ENCODE measurements around the gene SLC39A11.
"Not testable (repeated sequence)": the region's sequence is repeated elsewhere in the genome, so short reads cannot be mapped to it uniquely, and the experiment has no call there.

Gene SLC39A11

GRCh38 chr17:72639711-72640110, 452.8 kb downstream of the SLC39A11 start:
- DNase-seq, result no peak

DNA sequence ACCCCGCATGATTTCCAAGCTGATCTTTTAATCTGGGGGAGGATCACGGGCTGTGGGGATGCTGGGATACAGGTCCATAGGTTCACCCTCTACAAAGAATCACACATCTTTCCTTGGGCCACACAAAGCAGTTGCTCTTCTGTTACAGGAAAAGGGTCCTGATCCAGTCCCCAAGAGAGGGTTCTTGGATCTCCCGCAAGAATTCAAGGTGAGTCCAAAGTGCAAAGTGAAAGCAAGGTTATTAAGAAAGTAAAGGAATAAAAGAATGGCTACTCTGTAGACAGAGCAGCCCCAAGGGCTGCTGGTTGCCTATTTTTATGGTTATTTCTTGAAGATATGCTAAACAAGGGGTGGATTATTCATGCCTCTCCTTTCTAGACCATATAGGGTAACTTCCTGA, 453.6 kb downstream of the SLC39A11 start:
- not testable (repeated sequence) for DNase-seq

- DNase-seq, result no peak
Measured at GRCh38 chr17:72635034-72635635, 457.4 kb downstream of the SLC39A11 start.

- DNase-seq, result peak in 1 of 2 donors; percentile 17
Measured at GRCh38 chr17:72634621-72635020, 457.9 kb downstream of the SLC39A11 start.

GRCh38 chr17:72631949-72632684, 460.4 kb downstream of the SLC39A11 start:
- DNase-seq, result no peak

- DNase-seq, result no peak
Measured at GRCh38 chr17:72631568-72631948, 460.9 kb downstream of the SLC39A11 start.

GRCh38 chr17:72624652-72625051, 467.8 kb downstream of the SLC39A11 start:
- DNase-seq, result no peak

GRCh38 chr17:72624226-72624625, 468.3 kb downstream of the SLC39A11 start:
- no peak for DNase-seq

- DNase-seq, result no peak
Measured at GRCh38 chr17:72622661-72623433, 469.6 kb downstream of the SLC39A11 start.

DNA sequence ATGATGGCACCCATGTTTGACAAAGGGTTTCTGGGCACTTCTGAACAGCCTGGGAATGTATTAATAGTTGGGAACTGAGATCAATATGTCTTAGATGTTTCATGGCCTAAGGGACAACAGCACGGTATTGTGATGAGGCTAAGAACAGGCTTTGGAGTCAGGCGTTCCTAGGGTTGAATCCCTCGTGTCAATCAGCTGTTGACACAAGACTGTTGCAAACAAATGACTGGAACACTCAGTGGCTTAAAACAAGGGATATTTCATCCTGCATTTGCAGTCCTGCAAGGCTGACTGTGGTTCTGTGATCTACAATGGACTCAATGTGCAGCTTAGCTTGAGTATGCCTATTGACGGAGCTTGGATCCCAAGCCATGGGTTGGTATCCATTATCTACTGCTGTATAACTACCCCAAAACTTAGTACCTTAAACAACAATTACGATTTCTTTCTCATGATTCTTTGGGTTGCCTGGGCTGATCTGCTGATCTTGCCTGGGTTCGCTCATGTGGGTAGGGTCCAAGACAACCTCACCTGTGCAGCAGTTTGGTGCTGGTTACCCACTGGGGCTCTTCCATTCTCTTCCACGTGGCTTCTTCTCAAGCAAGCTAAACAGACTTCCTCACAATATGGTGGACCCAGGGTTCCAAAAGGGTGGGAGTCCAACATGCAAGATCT, 472.4 kb downstream of the SLC39A11 start:
- DNase-seq, result no peak

DNA sequence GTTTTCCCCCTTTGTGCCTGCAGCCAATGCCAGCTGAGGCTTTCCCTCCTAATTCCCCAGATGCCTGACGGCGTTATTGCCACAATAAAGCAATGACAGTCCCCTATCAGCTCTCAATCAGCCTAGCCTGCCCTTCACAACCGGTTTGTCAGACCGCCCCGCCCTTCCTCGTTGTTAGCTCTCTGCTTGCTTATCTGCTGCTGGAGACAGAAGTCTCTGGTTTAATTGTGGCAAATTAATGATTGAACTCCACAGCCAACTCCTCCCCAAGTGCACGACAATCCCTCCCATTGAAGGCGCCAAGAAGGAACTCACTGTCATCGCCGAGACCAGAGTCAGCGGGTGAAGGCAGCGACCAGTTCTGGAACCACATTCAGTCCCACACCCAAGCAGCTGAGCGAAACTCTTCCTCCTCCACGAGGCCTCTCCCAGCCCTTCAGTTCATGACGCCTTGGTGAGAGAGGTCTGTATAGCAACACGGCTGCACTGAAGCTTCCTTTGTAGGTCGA, 474.4 kb downstream of the SLC39A11 start:
- DNase-seq, result peak in 1 of 2 donors; percentile 58

- no peak for DNase-seq
Measured at GRCh38 chr17:72617557-72617956, 474.9 kb downstream of the SLC39A11 start.

DNA sequence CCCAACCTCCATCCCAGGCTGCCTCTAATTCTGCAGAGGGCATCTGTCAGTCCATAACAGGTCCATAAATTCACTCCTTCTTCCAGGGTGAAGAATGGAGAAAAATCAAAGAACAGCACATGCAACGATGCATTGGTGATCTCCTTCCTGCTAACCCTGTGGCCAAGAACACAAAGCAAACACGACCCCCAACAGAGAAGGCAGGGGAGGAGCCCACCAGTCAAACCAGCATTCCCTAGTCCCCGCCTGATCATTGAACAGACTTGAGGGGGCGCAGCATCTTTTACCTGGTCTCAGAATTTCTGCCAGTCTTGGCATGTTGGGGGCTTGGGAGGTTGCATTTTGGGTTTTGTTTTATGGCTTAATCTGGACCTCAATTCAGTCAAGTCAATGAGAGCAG, 476.0 kb downstream of the SLC39A11 start:
- no peak for DNase-seq

- DNase-seq, result no peak
Measured at GRCh38 chr17:72615627-72615991, 476.9 kb downstream of the SLC39A11 start.

GRCh38 chr17:72614871-72615626, 477.4 kb downstream of the SLC39A11 start:
- DNase-seq, result no peak

DNA sequence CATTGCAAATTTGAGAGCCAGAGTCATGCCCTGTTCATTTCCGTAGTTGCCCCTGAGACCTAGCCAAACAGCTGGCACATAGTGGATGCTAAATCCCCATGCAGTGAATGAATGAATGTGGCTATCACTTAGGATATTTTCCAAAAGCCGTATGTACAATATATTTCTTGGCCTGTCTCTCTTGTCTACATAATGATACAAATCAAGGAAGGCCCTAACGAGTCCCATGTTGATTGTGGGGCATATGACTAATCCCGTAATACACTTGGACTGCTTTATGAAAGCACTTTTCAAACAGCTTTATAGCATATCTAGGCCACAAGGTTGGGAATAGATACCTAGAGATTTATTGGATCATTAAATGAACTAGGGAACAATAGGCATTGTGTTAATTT, 478.0 kb downstream of the SLC39A11 start:
- no peak for DNase-seq

- no peak for DNase-seq
Measured at GRCh38 chr17:72613806-72614292, 478.6 kb downstream of the SLC39A11 start.

DNA sequence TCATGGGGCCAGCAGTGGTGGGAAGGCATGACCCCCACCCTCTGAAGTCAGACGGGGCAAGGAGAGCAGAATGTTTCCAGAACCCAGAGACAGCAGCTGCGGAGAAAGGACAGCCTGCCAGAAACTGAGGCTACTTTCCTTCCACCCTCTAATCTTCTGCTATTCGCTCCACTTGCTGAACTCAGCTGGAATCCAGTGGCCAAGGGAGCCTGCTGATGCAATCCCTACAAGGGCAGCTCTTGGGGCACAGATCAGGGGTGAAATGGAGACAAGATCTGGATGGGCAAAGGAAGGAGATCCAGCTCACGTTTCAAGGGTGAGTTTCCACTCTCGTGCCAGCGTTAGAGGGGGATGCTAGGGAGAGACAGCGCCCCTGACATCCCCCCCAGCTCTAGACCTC, 479.1 kb downstream of the SLC39A11 start:
- no peak for DNase-seq

GRCh38 chr17:72611172-72611571, 481.3 kb downstream of the SLC39A11 start:
- DNase-seq, result no peak

- no peak for DNase-seq
Measured at GRCh38 chr17:72609501-72609900, 483.0 kb downstream of the SLC39A11 start.

DNA sequence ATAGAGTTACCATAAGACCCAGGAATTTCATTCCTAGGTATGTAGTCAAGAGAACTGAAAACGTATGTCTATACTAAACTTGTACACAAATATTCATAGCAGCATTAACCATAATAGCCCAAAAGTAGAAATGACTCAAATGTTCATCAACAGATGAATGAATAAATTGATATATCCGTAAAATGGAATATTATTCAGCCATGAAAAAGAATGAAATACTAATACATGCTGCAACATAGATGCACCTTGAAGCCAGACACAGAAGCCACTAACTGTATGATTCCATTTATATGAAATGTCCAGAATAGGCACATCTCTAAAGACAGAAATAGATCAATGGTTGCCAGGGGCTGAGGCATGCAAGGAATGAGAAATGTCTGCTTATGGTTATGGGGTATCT, 484.1 kb downstream of the SLC39A11 start:
- no peak for DNase-seq

DNA sequence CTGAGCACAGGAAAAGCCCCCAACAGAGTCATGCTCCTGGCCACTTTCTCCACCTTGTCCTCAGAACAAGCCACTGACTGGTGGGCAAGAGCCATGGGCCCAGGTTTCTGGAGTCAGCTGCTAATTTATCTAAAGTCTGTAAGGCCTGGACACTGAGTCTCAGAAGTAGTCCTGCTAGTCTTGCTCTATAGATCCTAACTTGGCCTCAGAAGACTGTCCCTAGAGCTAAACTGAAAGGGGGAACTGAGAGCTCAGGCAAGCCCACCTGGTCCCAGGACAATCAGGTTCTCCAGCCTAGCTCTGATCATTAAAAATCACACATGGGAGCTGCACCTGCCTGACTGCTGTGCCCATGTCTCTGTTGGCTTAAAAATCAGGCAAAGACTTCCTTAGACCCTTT, 485.8 kb downstream of the SLC39A11 start:
- no peak for DNase-seq
